H1 (cell line): ENCODE data around the gene RING1. TPM values are rescaled to one million over a fixed set of nuclear protein-coding genes. Genes with fewer than 3 reads are reported as not detected.
A peak's percentile ranks its signal among the peaks of the same experiment; 100 is the strongest.

ENCODE experiments used
- JUND ChIP-seq: IDR thresholded peaks from 2 replicates; pipeline ENCODE4 v1.6.1; 2011; ENCODE audit warnings: mild to moderate bottlenecking, improper control_type of control experiment, low read length
- polyA plus RNA-seq, 7 experiments: library from polyadenylated mRNA; depleted of rRNA in 3 of 7; stranded (reverse) in 5 of 7; unstranded in 2 of 7; fragments of >200 nt in 5 of 7; fragments of 200-250 nt in 2 of 7; gene quantifications; 1 replicate in 5 of 7; 2 replicates in 1 of 7; 4 replicates in 1 of 7; pipeline versions ENCODE4 v1.2.1 to v1.2.3, GENCODE V29; 2011 to 2013; ENCODE audit warnings: missing spikeins in 2 of 7, mixed read lengths in 2 of 7
- total RNA-seq: library from RNA; stranded (reverse); fragmentation: NEBNext Ultra II Directional; extraction: Animal tissue kit (Norgen Biotek cat#: 25700); gene quantifications from 2 replicates; pipeline ENCODE4 v1.2.1, GENCODE V29; 2021
- TF ChIP-seq, protein P1 (sequence below): fragments of 300-600 bp; sonication (generic); IDR thresholded peaks from 2 replicates; pipeline ENCODE4 v1.7.1; 2012; ENCODE audit warnings: low read length, moderate library complexity, mild to moderate bottlenecking, inconsistent platforms; ENCODE audit not compliant: insufficient replicate concordance

Gene RING1
- total and polyA plus RNA-seq, 2 of the 8 experiments (the other 6 are each of a cell fraction or from before 2014, with no cell fraction given): 16.4 to 26.0 TPM

DNA sequence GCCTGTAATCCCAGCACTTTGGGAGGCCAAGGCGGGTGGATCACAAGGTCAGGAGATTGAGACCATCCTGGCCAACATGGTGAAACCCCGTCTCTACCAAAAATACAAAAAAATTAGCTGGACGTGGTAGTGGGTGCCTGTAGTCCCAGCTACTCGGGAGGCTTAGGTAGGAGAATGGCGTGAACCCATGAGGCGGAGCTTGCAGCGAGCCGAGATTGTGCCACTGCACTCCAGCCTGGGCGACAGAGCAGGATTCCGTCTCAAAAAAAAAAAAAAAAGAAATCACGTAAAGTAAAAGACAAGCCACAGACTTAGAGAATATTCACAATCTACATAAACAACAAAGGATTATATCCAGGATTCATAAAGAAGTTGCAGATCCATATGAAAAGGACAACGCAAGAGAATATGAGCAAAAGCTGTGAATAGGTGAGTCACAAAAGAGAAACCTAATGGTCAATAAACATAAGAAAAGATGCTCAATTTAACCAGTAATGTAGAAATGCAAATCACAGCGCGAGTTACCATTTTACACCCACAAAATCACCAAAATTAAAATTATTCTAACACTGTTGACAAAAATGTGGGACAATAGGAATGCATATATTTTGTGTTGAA lies 18.3 kb downstream of the RING1 start (continued):
- TF ChIP-seq, protein P1, sequence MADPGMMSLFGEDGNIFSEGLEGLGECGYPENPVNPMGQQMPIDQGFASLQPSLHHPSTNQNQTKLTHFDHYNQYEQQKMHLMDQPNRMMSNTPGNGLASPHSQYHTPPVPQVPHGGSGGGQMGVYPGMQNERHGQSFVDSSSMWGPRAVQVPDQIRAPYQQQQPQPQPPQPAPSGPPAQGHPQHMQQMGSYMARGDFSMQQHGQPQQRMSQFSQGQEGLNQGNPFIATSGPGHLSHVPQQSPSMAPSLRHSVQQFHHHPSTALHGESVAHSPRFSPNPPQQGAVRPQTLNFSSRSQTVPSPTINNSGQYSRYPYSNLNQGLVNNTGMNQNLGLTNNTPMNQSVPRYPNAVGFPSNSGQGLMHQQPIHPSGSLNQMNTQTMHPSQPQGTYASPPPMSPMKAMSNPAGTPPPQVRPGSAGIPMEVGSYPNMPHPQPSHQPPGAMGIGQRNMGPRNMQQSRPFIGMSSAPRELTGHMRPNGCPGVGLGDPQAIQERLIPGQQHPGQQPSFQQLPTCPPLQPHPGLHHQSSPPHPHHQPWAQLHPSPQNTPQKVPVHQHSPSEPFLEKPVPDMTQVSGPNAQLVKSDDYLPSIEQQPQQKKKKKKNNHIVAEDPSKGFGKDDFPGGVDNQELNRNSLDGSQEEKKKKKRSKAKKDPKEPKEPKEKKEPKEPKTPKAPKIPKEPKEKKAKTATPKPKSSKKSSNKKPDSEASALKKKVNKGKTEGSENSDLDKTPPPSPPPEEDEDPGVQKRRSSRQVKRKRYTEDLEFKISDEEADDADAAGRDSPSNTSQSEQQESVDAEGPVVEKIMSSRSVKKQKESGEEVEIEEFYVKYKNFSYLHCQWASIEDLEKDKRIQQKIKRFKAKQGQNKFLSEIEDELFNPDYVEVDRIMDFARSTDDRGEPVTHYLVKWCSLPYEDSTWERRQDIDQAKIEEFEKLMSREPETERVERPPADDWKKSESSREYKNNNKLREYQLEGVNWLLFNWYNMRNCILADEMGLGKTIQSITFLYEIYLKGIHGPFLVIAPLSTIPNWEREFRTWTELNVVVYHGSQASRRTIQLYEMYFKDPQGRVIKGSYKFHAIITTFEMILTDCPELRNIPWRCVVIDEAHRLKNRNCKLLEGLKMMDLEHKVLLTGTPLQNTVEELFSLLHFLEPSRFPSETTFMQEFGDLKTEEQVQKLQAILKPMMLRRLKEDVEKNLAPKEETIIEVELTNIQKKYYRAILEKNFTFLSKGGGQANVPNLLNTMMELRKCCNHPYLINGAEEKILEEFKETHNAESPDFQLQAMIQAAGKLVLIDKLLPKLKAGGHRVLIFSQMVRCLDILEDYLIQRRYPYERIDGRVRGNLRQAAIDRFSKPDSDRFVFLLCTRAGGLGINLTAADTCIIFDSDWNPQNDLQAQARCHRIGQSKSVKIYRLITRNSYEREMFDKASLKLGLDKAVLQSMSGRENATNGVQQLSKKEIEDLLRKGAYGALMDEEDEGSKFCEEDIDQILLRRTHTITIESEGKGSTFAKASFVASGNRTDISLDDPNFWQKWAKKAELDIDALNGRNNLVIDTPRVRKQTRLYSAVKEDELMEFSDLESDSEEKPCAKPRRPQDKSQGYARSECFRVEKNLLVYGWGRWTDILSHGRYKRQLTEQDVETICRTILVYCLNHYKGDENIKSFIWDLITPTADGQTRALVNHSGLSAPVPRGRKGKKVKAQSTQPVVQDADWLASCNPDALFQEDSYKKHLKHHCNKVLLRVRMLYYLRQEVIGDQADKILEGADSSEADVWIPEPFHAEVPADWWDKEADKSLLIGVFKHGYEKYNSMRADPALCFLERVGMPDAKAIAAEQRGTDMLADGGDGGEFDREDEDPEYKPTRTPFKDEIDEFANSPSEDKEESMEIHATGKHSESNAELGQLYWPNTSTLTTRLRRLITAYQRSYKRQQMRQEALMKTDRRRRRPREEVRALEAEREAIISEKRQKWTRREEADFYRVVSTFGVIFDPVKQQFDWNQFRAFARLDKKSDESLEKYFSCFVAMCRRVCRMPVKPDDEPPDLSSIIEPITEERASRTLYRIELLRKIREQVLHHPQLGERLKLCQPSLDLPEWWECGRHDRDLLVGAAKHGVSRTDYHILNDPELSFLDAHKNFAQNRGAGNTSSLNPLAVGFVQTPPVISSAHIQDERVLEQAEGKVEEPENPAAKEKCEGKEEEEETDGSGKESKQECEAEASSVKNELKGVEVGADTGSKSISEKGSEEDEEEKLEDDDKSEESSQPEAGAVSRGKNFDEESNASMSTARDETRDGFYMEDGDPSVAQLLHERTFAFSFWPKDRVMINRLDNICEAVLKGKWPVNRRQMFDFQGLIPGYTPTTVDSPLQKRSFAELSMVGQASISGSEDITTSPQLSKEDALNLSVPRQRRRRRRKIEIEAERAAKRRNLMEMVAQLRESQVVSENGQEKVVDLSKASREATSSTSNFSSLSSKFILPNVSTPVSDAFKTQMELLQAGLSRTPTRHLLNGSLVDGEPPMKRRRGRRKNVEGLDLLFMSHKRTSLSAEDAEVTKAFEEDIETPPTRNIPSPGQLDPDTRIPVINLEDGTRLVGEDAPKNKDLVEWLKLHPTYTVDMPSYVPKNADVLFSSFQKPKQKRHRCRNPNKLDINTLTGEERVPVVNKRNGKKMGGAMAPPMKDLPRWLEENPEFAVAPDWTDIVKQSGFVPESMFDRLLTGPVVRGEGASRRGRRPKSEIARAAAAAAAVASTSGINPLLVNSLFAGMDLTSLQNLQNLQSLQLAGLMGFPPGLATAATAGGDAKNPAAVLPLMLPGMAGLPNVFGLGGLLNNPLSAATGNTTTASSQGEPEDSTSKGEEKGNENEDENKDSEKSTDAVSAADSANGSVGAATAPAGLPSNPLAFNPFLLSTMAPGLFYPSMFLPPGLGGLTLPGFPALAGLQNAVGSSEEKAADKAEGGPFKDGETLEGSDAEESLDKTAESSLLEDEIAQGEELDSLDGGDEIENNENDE: peak; percentile 17
- peak; percentile 42; the same call in 1 of the 2 replicates for TF ChIP-seq JUND
